Measurements from ENCODE around the gene PTPN1. TPM values are rescaled to one million over a fixed set of nuclear protein-coding genes. Genes with fewer than 3 reads are reported as not detected.
A peak's percentile ranks its signal among the peaks of the same experiment; 100 is the strongest.

PTPN1 gene
- total RNA-seq, 1 donor from 2014 or later, result 25.7 TPM

DNA sequence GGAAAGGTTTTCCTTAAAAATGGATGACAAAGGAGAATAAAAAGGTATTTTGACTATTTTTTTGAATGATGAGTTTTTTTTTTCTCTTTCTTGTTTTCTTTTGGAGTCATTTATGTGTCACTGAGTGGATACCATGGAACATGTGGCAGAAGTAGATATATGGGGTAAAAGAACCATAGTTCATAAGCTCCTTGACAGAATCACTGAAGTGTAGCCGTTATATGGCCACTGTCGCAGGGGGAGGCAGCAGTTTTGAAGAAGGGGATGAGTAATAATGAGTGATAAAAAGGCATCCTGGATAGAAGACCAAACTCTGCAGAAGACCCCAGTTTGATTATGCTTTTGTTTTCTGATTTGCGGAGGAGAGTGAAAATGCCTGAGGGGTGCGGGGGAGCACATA is 15.5 kb downstream of the PTPN1 start:
- no peak overlapping the region for H3K27ac ChIP-seq (replicated peaks)
- TF ChIP-seq, protein P1, sequence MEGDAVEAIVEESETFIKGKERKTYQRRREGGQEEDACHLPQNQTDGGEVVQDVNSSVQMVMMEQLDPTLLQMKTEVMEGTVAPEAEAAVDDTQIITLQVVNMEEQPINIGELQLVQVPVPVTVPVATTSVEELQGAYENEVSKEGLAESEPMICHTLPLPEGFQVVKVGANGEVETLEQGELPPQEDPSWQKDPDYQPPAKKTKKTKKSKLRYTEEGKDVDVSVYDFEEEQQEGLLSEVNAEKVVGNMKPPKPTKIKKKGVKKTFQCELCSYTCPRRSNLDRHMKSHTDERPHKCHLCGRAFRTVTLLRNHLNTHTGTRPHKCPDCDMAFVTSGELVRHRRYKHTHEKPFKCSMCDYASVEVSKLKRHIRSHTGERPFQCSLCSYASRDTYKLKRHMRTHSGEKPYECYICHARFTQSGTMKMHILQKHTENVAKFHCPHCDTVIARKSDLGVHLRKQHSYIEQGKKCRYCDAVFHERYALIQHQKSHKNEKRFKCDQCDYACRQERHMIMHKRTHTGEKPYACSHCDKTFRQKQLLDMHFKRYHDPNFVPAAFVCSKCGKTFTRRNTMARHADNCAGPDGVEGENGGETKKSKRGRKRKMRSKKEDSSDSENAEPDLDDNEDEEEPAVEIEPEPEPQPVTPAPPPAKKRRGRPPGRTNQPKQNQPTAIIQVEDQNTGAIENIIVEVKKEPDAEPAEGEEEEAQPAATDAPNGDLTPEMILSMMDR (IDR thresholded peaks at IDR 0.05; ENCODE audit: borderline replicate concordance), result no peak

DNA sequence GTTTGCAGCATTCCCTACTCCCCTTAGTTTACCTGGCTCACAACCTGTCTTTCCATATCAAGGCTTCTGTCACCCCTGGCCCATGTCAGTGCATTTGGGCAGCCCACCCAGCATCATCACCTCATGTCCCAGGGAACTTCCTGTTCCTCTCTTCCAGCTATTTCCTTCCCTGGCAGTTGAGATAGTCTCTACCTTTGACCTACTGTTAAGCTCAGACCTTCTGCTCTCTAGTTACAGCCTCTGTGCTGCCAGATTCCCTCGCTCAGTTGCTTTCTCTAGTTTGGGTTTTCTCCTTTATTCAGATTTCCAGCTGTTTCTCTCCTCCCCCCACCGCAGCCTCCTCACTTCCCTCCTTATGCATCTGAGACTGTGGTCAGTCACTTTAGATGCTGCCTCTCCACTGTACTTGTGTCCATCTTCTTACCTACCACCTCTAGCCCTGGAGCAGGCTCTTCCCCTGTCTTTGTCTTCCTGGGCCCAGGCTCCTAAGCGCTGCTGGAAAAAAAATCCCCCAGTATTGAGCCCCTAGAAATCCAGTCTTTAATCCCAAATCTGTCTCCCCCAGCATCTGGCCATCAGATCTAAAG is 16.3 kb downstream of the PTPN1 start:
- intact Hi-C loops (cut with micrococcal nuclease), result no loop called here
- Histone ChIP-seq H3K4me1 (peaks cover 82% of the 10 kb centered on the region), H3K27me3 (ENCODE audit: low read depth) (no peaks in the 10 kb centered on the region), H3K4me3 (no peak overlapping the region), H3K27ac (replicated peaks) (peak overlapping the region; percentile 45), H3K9me3 (replicated peaks) (no peaks in the 10 kb centered on the region), H3K36me3 (no peaks in the 10 kb centered on the region)
- DNase-seq, result no peak
- TF ChIP-seq, protein P1 (IDR thresholded peaks at IDR 0.05; ENCODE audit: borderline replicate concordance), result no peak

More for the DNA sequence above, 15.5 kb downstream of the PTPN1 start:
- H3K9me3 ChIP-seq (replicated peaks), result no peaks in the 10 kb centered on the region
- intact Hi-C loops (cut with micrococcal nuclease), result no loop called here
- peaks cover 85% of the 10 kb centered on the region for H3K4me1 ChIP-seq
- H3K27me3 ChIP-seq (ENCODE audit: low read depth), result no peaks in the 10 kb centered on the region
- H3K36me3 ChIP-seq, result no peaks in the 10 kb centered on the region
- H3K4me3 ChIP-seq, result no peak overlapping the region
- no peak for DNase-seq

DNA sequence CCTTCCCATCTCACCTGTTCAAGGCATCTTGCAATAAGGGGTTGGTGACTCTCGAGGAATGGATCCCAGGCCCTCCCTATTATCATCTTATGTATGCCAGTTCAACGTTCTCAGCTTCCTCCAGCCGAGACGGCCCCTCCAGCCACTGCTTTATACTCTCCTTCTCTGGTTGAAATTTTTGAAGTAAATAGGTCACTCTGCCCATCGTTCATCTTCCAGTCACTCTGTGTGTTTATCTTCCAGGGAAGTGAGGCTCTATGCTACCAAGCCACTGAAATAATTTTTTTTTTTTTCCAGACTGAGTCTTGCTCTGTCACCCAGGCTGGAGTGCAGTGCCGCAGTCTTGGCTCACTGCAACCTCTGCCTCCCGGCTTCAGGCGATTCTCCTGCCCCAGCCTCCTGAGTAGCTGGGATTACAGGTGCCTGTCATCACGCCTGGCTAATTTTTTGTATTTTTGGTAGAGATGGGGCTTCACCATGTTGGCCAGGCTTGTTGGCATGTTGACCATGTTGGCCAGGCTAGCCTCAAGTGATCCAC is 17.0 kb downstream of the PTPN1 start:
- H3K36me3 ChIP-seq, result no peaks in the 10 kb centered on the region
- no peak overlapping the region for H3K4me3 ChIP-seq
- H3K27me3 ChIP-seq (ENCODE audit: low read depth), result no peaks in the 10 kb centered on the region
- H3K4me1 ChIP-seq, result peaks cover 81% of the 10 kb centered on the region
- DNase-seq, result no peak
- TF ChIP-seq, protein P1 (IDR thresholded peaks at IDR 0.05; ENCODE audit: borderline replicate concordance), result no peak
- no peaks in the 10 kb centered on the region for H3K9me3 ChIP-seq (replicated peaks)
- H3K27ac ChIP-seq (replicated peaks), result no peak overlapping the region
- intact Hi-C loops (cut with micrococcal nuclease), result no loop called here

DNA sequence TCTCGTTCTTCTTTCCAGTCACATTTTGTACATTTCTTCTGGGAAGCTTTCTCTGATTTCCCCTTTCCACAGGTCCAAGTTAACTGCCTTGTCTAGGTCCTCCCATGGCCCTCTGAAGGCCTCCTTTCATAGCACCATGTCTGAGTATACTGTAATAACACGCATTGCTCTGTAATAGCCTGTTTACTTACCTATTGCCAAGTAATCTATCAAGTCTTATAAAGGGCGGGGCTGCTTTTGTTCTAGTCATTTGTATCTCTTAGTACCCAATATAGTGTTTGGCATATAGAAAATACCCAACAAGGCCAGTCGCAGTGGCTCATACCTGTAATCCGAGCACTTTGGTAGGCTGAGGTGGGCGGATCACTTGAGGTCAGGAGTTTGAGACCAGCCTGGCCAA is 17.9 kb downstream of the PTPN1 start:
- H3K9me3 ChIP-seq (replicated peaks), result no peaks in the 10 kb centered on the region
- H3K4me3 ChIP-seq, result no peak overlapping the region
- no peaks in the 10 kb centered on the region for H3K36me3 ChIP-seq
- TF ChIP-seq, protein P1 (IDR thresholded peaks at IDR 0.05; ENCODE audit: borderline replicate concordance), result no peak
- H3K27ac ChIP-seq (replicated peaks), result no peak overlapping the region
- DNase-seq, result no peak
- H3K27me3 ChIP-seq (ENCODE audit: low read depth), result no peaks in the 10 kb centered on the region
- intact Hi-C loops (cut with micrococcal nuclease), result no loop called here
- H3K4me1 ChIP-seq, result peaks cover 81% of the 10 kb centered on the region

DNA sequence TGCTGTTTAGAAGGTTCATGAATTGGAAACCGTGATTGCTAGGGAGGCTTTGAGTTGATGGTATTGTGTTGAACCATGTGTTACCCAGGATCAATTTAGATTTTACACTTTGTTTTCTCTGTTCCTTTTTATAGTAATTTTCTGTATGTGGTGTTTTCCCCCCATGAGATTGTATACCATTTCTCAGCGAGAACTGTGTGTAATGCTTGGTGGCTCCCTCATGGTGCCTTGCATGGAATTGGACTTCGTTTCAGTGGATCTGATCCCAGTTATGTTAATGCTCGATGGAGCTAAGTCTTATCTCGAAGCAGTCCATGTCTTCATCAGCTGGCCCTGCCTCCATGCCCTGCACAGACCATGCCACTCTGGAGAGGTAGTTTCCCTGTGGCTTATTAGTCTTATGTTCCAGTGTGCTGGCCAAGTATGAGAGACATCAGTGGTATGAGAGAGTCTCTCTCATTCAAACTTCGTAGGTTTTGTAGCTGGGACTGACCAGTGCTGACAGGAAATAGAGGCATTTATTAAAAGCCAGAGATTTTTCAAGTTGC is 18.7 kb downstream of the PTPN1 start:
- Histone ChIP-seq H3K9me3 (replicated peaks) (no peaks in the 10 kb centered on the region), H3K4me1 (peaks cover 77% of the 10 kb centered on the region), H3K4me3 (no peak overlapping the region), H3K27ac (replicated peaks) (peak overlapping the region; percentile 2), H3K27me3 (ENCODE audit: low read depth) (no peaks in the 10 kb centered on the region), H3K36me3 (no peaks in the 10 kb centered on the region)
- no peak for DNase-seq
- TF ChIP-seq, protein P1 (IDR thresholded peaks at IDR 0.05; ENCODE audit: borderline replicate concordance), result no peak
- intact Hi-C loops (cut with micrococcal nuclease), result no loop called here

All from left ventricle myocardium inferior (tissue), 1 donor.